GM12878 (cell line): ENCODE data around the gene PLD4. TPM values are rescaled to one million over a fixed set of nuclear protein-coding genes. Genes with fewer than 3 reads are reported as not detected.
"Not testable (repeated sequence)": the region's sequence is repeated elsewhere in the genome, so short reads cannot be mapped to it uniquely, and the experiment has no call there.

Experiments
- ATAC-seq: fragments of 200-7000 bp; cut with Tn5 transposase; 3 replicates; pipeline ENCODE4 v1.9.1; 2020; ENCODE audit warnings: mild to moderate bottlenecking, moderate library complexity
- BruUV-seq: library from RNA; stranded (reverse); fragments of 400-500 nt; replicated peaks from 2 replicates; lab custom pipeline; 2021; lab: Mats Ljungman, UMichigan
- CTCF ChIA-PET: fragments of 300-600 bp; sonication (Branson Sonifier 250); formaldehyde crosslinking; extraction: SDS; loops from one replicate; lab custom pipeline; 2021; ENCODE audit warnings: inconsistent platforms; lab: Yijun Ruan, JAX
- POLR2A ChIA-PET: fragments of 350-600 bp; formaldehyde crosslinking; extraction: SDS; loops from one replicate; lab custom pipeline; 2021; ENCODE audit warnings: inconsistent platforms; lab: Charles Lee
- RAD21 ChIA-PET: fragments of 300-600 bp; sonication (Branson Sonifier 250); formaldehyde crosslinking; loops from one replicate; lab custom pipeline; 2023; ENCODE audit warnings: antibody characterized with exemption; ENCODE audit not compliant: unreplicated experiment; lab: Charles Lee
- SMC1A ChIA-PET: fragments of 300-600 bp; sonication (Branson Sonifier 250); formaldehyde crosslinking; loops from one replicate; lab custom pipeline; 2023; ENCODE audit not compliant: unreplicated experiment, uncharacterized antibody; lab: Charles Lee
- DNase-seq: peaks from one replicate; pipeline ENCODE4 v3.0.0-alpha.2; 2011; ENCODE audit warnings: low read depth, low spot score
- FAIRE-seq: peaks from 3 replicates; lab custom pipeline; 2011; peaks lifted over from hg19 to GRCh38; lab: Jason Lieb, UNC
- H2AFZ ChIP-seq: 2 replicates; pipeline ENCODE4 v1.6.0; 2011; ENCODE audit warnings: low read depth, low read length, control low read depth; ENCODE audit not compliant: control insufficient read depth
- H3K27ac ChIP-seq: 2 replicates; pipeline ENCODE4 v1.5.1; 2011; ENCODE audit warnings: control low read depth; ENCODE audit not compliant: control insufficient read depth, insufficient read depth
- H3K27me3 ChIP-seq, 2 experiments: replicated peaks in 1 of 2; 2 replicates each; pipeline versions ENCODE4 v1.6.0 to v1.6.1; 2011; ENCODE audit warnings: low read length in 1 of 2; ENCODE audit not compliant: control insufficient read depth in 2 of 2, insufficient read depth in 2 of 2
- H3K36me3 ChIP-seq, 2 experiments: 2 replicates each; pipeline ENCODE4 v1.5.1; 2011; ENCODE audit warnings: low read length in 1 of 2; ENCODE audit not compliant: control insufficient read depth in 2 of 2, insufficient read depth in 2 of 2
- H3K4me1 ChIP-seq: 2 replicates; pipeline ENCODE4 v1.6.1; 2011; ENCODE audit warnings: mild to moderate bottlenecking, low read length, moderate library complexity, mixed read lengths; ENCODE audit not compliant: control insufficient read depth, insufficient read depth
- H3K4me2 ChIP-seq: 2 replicates; pipeline ENCODE4 v1.6.0; 2011; ENCODE audit warnings: control low read depth; ENCODE audit not compliant: control insufficient read depth, insufficient read depth
- H3K4me3 ChIP-seq: fragments of 200-600 bp; sonication (generic); 2 replicates; pipeline ENCODE4 v1.5.1; 2016
- H3K79me2 ChIP-seq: 2 replicates; pipeline ENCODE4 v1.6.0; 2011; ENCODE audit warnings: low read length; ENCODE audit not compliant: control insufficient read depth, insufficient read depth
- H3K9ac ChIP-seq: 2 replicates; pipeline ENCODE4 v1.8.0; 2011; ENCODE audit warnings: low read length, control low read depth, mixed read lengths; ENCODE audit not compliant: control insufficient read depth, insufficient read depth
- H3K9me3 ChIP-seq: replicated peaks from 3 replicates; pipeline ENCODE4 v1.5.1; 2011; ENCODE audit warnings: mild to moderate bottlenecking, low read length; ENCODE audit not compliant: control insufficient read depth, insufficient read depth
- H4K20me1 ChIP-seq: 2 replicates; pipeline ENCODE4 v1.6.0; 2011; ENCODE audit not compliant: control insufficient read depth, insufficient read depth
- HDAC6 ChIP-seq: fragments of 200-600 bp; sonication (generic); IDR thresholded peaks from one replicate; pipeline ENCODE4 v1.8.0; 2017; ENCODE audit warnings: antibody characterized with exemption; ENCODE audit not compliant: unreplicated experiment
- NR2C1 ChIP-seq: fragments of 450-650 bp; IDR thresholded peaks from 2 replicates; pipeline ENCODE4 v1.6.1; 2017; ENCODE audit warnings: antibody characterized with exemption, mild to moderate bottlenecking, moderate library complexity
- POLR2AphosphoS2 ChIP-seq: IDR thresholded peaks from 2 replicates; pipeline ENCODE4 v1.6.1; 2011; ENCODE audit warnings: low read depth, mild to moderate bottlenecking, low read length, improper control_type of control experiment, moderate library complexity
- WGBS: methylation state at CpG from one replicate; pipeline ENCODE4 v1.1.6; 2016; ENCODE audit warnings: low lambda C conversion rate; ENCODE audit not compliant: insufficient replicate concordance, insufficient coverage; ENCODE audit errors: missing lambda C conversion rate; 5-methylcytosine and 5-hydroxymethylcytosine counted together
- in situ Hi-C: fragments of 300-500 bp; cut with MboI; formaldehyde crosslinking; loops from 9 replicates; pipeline ENCODE4 v1.14.3; 2018; ENCODE audit warnings: mixed read lengths
- intact Hi-C: fragments of 100-400 bp; cut with micrococcal nuclease; formaldehyde crosslinking; loops from one replicate; pipeline ENCODE4 v1.14.2; 2022; ENCODE audit not compliant: unreplicated experiment
- polyA plus RNA-seq, 11 experiments: library from polyadenylated mRNA; depleted of rRNA in 4 of 11; unstranded in 6 of 11; stranded (reverse) in 5 of 11; fragments of >200 nt; fragmentation: Nextera tagmentation in 4 of 11; fragmentation: Illumina TruSeq in 1 of 11; extraction: Ambion mirVana in 4 of 11; extraction: Trizol in 1 of 11; gene quantifications; 1 replicate in 1 of 11; 2 replicates in 10 of 11; pipeline versions ENCODE4 v1.2.1 to v1.2.3, GENCODE V29; 2011 to 2016; ENCODE audit warnings: inconsistent platforms in 2 of 11, missing spikeins in 2 of 11, low read depth in 1 of 11
- total RNA-seq, 4 experiments: library from RNA; depleted of rRNA in 3 of 4; stranded (reverse); fragments of >200 nt in 3 of 4; fragmentation: Illumina TruSeq in 1 of 4; extraction: Trizol in 1 of 4; gene quantifications; 2 replicates each; pipeline versions ENCODE4 v1.2.1 to v1.2.3, GENCODE V29; 2013 to 2021
- TF ChIP-seq, protein P1 (sequence below): IDR thresholded peaks from 2 replicates; pipeline ENCODE4 v1.6.1; 2012; ENCODE audit warnings: improper control_type of control experiment, low read depth, low read length; ENCODE audit not compliant: insufficient replicate concordance

Gene PLD4
- total and polyA plus RNA-seq, 10 of the 15 experiments (the other 5 are each of a cell fraction or from before 2014, with no cell fraction given) = 0.20 to 57.7 (median 9.9) TPM

DNA sequence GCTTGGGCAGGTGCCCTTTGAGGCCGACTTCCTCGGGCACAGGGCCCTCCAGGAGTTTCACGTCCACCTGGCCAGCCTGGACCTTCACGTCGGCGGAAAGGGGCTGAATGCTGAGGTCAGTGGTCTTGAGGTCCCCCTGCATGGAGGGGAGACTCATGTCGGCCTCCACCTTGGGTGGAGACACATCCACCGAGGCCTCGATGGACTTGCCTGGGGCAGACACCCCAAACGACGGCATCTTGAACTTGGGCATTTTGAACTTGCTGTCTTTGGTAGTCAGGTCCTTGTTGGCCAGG, 24.0 kb downstream of the PLD4 start:
- H3K4me1 ChIP-seq = no peaks in the 10 kb centered on the region
- DNase-seq = no peak
- SMC1A ChIA-PET = no interaction called here
- intact Hi-C loops = no loop called here
- H4K20me1 ChIP-seq = no peaks in the 10 kb centered on the region
- no peaks in the 10 kb centered on the region for H3K9me3 ChIP-seq
- H2AFZ ChIP-seq = no peak overlapping the region
- TF ChIP-seq POLR2AphosphoS2 (no peak), HDAC6 (no peak), NR2C1 (no peak)
- TF ChIP-seq, protein P1, sequence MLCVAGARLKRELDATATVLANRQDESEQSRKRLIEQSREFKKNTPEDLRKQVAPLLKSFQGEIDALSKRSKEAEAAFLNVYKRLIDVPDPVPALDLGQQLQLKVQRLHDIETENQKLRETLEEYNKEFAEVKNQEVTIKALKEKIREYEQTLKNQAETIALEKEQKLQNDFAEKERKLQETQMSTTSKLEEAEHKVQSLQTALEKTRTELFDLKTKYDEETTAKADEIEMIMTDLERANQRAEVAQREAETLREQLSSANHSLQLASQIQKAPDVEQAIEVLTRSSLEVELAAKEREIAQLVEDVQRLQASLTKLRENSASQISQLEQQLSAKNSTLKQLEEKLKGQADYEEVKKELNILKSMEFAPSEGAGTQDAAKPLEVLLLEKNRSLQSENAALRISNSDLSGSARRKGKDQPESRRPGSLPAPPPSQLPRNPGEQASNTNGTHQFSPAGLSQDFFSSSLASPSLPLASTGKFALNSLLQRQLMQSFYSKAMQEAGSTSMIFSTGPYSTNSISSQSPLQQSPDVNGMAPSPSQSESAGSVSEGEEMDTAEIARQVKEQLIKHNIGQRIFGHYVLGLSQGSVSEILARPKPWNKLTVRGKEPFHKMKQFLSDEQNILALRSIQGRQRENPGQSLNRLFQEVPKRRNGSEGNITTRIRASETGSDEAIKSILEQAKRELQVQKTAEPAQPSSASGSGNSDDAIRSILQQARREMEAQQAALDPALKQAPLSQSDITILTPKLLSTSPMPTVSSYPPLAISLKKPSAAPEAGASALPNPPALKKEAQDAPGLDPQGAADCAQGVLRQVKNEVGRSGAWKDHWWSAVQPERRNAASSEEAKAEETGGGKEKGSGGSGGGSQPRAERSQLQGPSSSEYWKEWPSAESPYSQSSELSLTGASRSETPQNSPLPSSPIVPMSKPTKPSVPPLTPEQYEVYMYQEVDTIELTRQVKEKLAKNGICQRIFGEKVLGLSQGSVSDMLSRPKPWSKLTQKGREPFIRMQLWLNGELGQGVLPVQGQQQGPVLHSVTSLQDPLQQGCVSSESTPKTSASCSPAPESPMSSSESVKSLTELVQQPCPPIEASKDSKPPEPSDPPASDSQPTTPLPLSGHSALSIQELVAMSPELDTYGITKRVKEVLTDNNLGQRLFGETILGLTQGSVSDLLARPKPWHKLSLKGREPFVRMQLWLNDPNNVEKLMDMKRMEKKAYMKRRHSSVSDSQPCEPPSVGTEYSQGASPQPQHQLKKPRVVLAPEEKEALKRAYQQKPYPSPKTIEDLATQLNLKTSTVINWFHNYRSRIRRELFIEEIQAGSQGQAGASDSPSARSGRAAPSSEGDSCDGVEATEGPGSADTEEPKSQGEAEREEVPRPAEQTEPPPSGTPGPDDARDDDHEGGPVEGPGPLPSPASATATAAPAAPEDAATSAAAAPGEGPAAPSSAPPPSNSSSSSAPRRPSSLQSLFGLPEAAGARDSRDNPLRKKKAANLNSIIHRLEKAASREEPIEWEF = no peak
- no peaks in the 10 kb centered on the region for H3K27me3 ChIP-seq
- ATAC-seq = no peak
- RAD21 ChIA-PET = no interaction called here
- no peak overlapping the region for H3K4me3 ChIP-seq
- BruUV-seq = no TSS peak
- in situ Hi-C loops = no loop called here
- POLR2A ChIA-PET = no interaction called here
- H3K27ac ChIP-seq = no peak overlapping the region
- H3K4me2 ChIP-seq = no peak overlapping the region
- no peaks in the 10 kb centered on the region for H3K36me3 ChIP-seq
- no peak overlapping the region for H3K9ac ChIP-seq
- CTCF ChIA-PET = no interaction called here
- WGBS = 26% methylated on average over 6 of the region's 11 CpGs
- no peaks in the 10 kb centered on the region for H3K79me2 ChIP-seq
- no peak for FAIRE-seq

DNA sequence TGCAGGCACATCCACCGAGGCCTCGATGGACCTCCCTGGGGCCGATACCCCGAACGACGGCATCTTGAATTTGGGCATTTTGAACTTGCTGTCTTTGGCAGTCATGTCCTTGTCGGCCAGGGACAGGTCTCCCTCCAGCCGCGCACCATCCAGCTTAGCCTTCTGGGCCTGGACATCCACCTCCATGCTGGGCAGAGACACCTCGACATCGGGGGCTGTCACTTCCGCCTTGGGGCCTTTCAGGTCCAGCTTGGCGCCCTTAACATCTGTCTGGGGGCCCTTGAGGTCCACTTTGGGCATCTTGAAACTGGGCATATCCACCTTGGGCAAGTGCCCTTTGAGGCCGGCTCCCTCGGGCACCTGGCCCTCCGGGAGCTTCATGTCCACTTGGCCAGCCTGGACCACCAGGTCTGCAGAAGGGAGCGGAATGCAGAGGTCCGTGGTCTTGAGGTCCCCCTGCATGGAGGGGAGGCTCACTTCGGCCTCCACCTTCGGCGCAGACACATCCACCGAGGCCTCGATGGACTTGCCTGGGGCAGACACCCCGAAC, 24.8 kb downstream of the PLD4 start:
- H2AFZ ChIP-seq, H3K79me2 ChIP-seq, RAD21 ChIA-PET, FAIRE-seq, ATAC-seq, H4K20me1 ChIP-seq, H3K27me3 ChIP-seq, CTCF ChIA-PET, H3K9ac ChIP-seq, H3K4me2 ChIP-seq, intact Hi-C loops, H3K4me3 ChIP-seq, H3K4me1 ChIP-seq, H3K9me3 ChIP-seq, in situ Hi-C loops, POLR2A ChIA-PET, H3K27ac ChIP-seq, SMC1A ChIA-PET, H3K36me3 ChIP-seq, BruUV-seq, DNase-seq: not testable (repeated sequence)
- WGBS = 59% methylated on average over 24 of the region's 24 CpGs
